GM21576 (cell line): ENCODE data around the gene LHFPL5.

Source experiments
- ATAC-seq: cut with Tn5 transposase; IDR thresholded peaks from one replicate; pipeline ENCODE4 v1.9.1; 2021; ENCODE audit warnings: mild to moderate bottlenecking, moderate library complexity; ENCODE audit not compliant: unreplicated experiment

Gene LHFPL5

DNA sequence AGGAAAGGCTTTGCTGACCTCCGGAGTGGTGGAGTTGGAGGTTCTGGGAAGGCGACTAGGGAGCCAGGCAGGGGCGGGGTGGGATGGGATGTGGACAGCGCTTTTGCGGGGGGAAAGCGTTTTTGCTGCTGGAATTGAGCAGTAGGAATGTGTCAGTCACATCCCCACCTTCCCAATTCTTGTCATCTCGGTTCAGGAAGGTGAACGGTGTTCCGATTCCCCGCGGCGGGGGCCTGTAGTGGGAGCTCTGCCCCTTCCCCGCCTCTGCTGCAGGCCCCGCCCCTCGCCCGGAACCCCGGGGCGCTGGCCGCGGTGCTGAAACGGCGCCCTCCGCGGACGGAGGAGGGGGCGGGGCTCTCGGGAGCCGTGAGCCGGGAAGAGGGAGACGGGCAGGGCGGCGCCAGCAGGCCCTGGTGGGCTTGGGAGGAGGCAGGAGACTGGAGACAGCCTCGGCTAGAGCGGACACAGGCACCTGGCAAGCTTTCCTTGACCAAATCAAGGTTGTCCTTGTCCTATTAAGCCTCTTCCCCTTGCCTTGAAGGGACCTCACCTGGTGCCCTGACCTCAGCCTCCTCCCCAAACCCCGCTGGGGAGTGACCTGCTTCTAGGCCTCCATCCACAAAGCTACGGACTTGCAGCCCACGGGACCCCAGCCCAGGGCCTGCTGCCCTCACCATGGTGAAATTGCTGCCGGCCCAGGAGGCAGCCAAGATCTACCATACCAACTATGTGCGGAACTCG, at the start of gene LHFPL5:
TSS of gene LHFPL5 (plus strand) at position 357 of the 741 bp plus-strand sequence. CDS start at position 676, 319 bp downstream.
- ATAC-seq, result no peak

DNA sequence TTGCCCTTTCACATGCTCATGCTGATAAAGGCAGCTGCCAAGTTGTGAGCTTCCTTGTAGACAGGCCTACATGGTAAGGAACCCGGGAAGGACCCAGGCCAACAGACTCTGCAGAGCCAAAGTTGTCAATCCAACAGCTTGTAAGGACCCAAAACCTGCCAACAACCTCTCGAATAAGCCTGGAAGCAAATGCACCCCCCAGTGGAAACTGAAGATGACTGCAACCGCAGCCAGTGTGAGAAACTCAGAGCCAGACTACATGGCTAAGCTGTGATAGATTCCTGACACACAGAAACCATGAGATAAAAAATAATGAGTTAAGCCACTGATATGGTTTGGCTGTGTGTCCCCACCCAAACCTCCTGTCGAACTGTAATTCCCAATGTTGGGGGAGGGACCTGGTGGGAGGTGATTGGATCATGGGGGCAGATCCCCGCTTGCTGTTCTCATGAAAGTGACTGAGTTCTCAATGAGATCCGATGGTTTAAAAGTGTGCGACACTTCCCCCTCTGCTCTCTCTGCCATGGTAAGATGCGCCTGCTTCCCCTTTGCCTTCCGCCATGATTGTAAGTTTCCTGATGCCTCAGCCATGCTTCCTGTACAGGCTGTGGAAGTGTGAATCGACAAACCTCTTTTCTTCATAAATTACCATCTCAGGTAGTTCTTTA, 47.6 kb upstream of the LHFPL5 start:
- no peak for ATAC-seq

DNA sequence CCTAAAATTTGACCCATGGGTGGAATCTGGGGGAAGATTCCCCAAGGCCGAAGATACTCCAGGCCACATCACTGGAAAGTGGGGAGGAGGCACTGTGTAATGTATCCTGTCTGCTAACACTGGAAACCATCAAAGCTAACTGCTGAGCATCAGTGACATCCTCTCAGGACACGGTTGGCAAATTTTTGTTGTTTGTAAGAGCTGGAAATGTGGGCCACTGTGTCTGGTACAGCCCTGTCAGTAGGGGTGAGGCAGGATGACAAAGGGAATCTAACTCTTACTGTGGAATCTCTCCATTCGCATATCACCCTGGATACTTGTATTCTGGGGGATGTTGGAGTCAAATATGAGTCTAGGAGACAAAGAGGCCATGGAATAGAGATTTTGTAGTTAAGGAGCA, 45.7 kb upstream of the LHFPL5 start:
- ATAC-seq, result no peak

DNA sequence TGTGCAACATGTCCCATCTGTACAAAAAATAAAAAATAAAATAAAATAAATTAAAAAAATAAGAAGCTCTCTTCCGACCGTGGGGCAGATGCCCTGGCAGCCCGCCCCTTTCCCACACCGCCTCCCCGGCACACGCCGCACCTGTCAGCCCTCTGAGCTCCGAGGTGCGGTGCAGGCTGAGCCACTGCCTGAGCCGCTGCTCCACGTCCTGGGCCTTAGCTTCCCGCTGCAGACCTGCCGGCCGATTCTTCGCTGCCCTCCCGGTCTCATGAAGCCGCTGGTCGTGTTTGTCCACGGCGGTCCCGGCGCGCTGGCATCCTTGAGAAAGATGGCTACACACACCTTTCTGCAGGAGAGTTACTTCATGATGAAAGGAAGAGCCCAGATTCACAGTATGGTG, 39.4 kb upstream of the LHFPL5 start:
- ATAC-seq, result no peak

DNA sequence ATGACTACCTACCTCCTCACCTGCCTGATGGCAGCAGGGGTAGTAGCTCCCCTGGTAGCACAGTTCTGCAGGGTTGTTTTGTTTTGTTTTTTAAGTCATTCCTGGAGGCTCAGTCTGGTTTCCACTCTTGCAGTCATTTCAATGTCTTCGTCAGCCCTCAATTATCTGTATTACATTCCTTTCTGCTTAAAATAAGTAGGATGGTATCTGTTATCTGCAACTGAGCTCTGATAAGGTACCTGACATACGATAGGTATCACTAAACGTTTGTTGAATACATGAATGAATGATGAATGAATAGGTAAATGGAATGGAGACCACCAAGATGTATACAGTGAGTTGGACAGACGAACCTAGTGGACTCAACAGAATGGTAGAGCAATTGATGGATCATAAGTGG, 35.9 kb upstream of the LHFPL5 start:
- ATAC-seq, result no peak

DNA sequence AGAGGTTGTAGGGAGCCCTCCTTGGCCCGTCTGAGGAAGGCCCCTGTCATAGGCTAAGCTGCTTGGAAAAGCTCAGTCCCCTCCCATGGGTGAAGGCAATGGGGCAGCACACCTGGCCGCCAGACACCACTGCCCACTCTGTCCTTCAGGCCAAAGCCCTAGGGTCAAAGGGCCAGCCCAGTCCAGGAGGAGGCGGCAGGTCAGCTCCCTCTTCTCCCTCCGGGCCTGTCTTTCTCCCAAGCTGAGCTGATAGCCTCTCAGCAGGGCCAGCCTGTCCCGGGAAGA, 33.9 kb upstream of the LHFPL5 start:
- no peak for ATAC-seq

DNA sequence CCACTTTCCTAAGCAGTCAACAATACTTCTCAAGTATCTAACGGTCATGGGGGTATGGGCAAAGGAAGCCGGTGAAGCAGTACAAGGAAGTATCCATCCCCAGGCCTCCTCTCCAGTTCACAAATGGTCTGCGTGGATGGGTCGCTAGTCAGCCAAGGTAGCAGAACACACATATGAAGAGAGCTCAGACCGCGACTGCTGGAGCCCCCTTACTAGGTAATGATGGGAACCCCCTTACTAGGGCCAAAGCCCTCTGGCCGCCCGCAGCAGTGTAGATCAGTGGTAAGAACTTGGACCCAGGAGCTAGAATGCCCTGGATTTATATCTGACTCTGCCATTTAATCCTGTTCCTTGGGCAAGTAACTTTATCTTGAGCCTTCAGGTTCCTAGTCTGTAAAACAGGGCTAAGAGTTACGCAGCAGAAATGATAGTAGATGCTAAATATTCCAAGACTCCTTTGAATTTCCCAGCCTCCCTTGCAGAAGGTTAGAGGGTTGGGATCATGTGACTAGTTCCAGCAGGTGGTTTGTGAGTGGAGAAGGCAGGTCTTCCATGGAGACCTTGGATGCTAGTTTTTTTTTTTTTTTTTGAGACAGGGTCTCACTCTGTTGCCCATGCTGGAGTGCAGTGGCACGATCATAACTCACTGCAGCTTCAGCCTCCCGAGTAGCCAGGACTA, 30.9 kb upstream of the LHFPL5 start:
- ATAC-seq, result no peak

DNA sequence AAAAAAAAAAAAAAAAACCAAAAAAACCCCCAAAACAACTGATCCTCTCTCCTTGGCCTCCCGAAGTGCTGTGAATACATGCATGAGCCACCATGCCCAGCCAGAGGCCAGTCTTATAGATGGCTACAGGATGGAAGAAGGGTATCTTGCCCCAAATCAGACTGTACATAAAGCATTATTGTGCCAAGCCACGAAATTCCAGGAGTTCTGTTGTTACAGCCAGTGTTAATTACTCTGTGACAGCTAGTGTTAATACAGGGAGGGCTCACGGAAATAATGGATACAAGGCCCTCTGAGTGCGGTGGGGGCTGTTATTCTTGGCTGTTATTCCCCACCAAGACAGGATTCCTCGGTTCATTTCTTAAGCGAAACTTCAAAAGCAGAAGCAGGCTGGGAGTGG, 30.1 kb upstream of the LHFPL5 start:
- no peak for ATAC-seq

DNA sequence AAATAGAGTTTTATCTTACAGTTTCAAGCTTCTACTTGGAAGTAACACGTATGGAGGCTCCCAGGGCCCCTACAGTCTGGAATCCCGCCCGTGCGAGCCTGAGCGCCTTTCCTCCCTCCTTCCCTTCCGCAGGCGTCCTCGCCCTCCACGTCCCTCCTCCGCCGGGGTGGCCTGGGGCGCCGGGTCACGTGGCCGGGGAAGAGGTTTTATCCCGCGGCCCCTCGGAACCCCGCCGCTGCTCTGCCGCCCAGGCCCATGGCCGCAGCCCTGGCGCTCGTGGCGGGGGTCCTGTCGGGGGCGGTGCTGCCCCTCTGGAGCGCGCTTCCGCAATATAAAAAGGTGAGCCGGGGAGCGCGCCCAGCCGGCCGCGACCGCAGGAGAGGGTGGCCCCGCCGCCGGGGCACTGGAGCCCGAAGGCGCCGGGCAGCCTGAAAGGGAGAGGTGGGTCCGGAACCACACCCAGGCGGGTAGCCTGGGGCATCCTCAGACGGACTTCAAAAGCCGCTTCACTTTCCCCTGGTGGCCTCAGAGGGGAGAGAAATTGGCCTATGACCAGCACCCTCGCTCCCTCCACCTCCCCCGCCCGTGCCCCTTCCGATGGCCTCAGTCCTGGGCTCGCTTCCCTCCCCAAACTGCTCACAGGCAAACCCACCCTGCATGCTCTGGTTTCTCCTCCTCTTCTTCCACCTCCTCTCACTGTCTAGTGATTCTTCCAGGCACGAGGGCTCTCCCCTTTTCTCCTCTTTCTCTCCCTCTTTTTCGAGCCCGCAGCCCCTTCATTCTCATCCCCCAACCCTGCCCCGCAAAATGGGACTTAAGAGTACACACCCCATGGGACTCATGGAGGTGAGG, 28.6 kb upstream of the LHFPL5 start, which contains the start of gene CLPSL2:
TSS of gene CLPSL2 (plus strand) at position 235 of the 852 bp plus-strand sequence. CDS start at position 256, 21 bp downstream.
- no peak for ATAC-seq

DNA sequence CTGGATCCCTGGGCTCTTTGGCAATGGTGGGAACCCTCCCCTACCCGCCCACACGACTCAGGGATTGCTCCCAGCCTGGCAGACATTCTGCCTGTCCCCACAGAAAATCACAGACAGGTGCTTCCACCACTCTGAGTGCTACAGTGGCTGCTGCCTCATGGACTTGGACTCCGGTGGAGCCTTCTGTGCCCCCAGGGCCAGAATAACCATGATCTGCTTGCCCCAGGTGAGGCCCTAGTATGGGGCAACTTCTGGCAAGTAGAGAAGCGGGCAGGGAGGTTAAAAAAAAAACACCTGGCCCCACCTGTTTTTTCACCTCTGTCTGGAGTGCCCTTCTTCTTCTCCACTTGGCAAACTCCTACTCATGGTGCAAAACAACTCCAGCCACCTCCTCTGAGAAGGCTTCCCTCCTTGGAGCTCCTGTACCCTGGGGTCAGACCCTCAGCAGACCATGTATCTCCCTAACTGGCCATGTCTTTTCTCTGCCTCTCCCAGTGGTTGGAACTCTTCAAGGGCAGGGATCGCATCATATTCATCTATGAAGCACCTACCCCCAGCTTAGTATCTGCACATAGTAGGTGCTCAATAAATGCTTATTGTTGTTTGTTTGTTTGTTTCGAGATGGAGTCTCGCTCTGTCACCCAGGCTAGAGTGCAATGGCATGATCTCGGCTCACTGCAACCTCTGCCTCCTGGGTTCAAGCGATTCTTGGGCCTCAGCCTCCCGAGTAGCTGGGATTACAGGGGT, 27.6 kb upstream of the LHFPL5 start:
- no peak for ATAC-seq

DNA sequence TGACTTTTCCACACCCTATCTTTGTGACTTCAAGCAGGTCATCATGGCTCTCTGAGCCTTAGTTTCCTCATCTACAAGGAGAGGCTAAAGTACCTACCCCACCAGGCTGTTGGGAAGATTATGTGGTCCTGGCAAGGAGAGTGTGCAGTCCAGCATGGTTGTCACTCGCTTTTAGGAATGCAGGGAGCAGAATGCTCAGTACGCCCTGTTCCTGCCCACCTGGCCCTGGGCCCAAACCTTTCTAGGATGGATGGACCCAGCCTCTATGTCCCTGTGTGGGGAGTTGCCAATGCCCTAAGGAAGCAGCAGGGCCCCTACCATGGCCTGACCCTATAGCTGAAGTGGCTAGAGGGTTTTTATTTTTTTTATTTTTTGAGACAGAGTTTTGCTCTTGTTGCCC, 26.7 kb upstream of the LHFPL5 start:
- no peak for ATAC-seq

DNA sequence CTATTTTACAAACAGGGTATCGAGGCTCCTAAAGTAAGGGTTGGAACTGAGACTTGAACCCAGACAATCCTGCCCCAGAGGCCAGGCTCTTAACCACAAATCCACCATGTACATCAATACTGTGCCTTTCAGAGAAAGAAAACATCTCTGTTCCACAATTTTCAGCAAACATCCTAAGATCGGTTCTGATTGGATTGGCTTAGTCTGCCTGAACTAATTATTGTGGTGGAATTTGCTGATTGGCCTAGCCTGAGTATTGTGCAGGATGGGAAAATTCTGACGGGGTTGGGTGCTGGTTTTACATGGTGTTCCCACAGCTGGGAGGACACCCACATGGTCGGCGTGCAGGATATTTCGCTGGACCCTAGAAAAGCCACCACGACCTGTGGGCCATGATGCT, 24.4 kb upstream of the LHFPL5 start, which contains the start of gene CLPSL1:
TSS of gene CLPSL1 (plus strand) at position 301 of the 400 bp plus-strand sequence. CDS start at position 393, 92 bp downstream.
- ATAC-seq, result no peak

DNA sequence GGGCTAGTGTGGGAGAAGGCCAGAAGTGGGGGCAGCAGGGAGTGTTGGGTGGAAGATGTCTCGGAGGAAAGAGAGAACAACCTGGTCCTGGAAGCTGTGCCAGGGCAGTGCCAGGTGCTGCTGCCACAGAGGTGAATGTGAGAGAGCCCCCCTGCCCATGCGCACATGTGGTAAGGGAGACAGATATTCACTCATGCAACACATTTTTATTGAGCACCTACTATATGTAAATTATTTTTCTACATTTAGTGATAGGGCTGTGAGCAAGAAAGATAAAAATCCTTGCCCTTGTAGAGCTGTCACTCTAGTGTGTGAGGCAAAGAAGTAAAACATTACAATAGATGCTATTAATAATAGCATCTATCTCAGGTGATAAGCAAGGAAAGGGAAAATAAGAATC, 23.9 kb upstream of the LHFPL5 start:
- ATAC-seq, result no peak

DNA sequence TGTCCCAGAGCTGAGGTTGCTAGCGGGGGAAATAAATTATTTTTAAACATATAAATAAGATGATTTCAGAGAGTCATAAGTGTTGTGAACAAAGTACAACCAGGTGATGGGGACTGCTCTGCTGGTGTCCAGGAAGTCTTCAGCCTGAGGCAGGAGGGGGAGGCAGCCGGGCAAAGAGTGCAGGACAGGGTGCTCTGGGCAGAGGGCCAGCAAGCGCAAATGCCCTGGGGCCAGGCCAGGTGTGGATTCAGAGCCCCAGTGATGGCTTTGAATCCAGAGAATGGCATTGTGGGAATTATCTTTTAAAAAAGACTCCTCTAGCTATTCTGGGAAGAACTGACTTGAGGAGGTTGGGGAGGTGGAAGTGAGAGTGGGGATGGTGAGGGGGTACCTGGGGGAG, 22.7 kb upstream of the LHFPL5 start:
- ATAC-seq, result no peak

DNA sequence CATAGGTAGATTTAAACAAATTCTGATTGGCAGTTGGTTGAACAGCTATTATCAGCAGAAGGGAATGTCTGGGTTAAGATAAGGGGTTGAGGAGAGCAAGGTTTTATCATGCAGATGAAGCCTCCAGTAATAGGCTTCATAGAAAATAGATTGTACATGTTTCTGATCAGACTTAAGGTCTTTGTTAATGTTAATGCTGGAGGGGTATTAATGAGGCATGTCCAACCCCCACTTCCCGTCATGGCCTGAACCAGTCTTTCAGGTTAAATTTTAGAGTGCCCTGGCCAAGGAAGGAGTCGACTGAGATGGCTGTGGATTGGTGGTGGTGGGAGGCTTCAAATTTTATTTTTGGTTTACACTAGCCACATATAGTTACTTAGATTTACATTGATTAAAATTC, 21.0 kb upstream of the LHFPL5 start:
- ATAC-seq, result no peak

DNA sequence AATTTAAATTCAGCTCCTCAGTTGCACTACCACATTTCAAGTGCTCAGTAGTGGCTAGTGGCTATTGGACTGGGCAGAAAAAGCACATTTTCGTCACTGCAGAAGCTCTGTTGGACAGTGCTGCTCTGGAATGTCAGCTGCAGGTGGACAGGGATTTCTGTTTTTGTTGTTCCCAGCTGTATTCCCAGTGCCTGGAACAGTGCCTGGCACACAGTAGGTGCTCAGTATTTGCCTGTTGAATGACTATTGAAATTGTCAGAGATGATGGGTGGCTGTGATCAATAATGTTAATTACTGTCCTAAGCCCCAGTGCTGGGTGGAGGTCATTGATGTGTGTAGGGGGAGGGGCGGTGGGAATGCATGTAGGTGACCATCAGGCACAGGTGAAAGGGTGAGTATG, 18.9 kb upstream of the LHFPL5 start:
- no peak for ATAC-seq

DNA sequence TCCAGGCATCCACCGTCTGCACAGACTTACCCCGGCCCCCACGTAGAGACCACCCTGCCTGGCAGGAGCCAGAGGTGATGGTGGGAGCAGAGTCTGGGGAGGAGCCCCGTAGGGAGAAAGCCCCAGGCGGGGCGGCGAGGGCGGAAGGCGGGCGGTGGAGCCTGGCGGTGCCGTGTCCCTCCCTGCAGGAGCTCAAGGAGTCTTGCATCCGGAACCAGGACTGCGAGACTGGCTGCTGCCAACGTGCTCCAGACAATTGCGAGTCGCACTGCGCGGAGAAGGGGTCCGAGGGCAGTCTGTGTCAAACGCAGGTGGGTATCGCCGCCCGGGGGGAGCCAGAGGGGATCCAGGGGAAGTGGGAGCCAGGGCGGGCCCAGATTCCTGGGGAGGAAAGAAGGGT, 18.3 kb upstream of the LHFPL5 start:
- ATAC-seq, result no peak

DNA sequence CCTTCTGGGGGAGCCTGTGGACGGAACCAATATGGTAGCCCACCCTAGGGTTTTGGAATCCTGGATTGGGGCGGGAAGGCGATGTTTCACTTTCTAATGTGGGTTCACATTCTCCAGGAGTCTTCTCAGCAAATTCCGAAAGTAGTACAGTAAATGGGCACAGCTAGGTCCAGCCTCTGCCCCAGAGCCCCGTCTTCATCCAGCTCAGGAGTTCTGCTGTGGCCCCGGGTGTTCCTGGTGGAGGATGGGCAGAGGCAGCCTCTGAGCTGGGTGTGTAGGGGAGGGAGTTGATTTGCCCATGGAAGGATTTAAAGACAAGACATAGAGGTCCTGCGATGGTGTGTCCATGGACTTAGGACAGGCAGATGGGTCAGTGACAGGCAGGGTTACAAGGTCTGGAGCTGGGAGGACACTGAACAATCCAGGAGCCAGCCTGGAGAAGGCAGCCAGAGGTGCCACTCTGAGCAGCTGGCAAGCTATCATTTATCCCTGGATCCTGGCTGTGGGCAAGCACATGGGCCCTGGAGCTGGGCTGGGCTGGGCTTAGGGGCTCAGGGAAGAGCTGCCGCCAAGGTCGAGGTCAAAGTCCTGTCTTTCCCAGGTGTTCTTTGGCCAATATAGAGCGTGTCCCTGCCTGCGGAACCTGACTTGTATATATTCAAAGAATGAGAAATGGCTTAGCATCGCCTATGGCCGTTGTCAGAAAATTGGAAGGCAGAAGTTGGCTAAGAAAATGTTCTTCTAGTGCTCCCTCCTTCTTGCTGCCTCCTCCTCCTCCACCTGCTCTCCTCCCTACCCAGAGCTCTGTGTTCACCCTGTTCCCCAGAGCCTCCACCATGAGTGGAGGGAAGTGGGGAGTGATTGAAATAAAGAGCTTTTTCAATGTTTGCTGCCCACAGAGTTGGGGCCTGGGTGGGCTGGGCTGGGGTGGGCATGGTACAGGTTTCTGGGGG, 17.6 kb upstream of the LHFPL5 start:
- no peak for ATAC-seq

DNA sequence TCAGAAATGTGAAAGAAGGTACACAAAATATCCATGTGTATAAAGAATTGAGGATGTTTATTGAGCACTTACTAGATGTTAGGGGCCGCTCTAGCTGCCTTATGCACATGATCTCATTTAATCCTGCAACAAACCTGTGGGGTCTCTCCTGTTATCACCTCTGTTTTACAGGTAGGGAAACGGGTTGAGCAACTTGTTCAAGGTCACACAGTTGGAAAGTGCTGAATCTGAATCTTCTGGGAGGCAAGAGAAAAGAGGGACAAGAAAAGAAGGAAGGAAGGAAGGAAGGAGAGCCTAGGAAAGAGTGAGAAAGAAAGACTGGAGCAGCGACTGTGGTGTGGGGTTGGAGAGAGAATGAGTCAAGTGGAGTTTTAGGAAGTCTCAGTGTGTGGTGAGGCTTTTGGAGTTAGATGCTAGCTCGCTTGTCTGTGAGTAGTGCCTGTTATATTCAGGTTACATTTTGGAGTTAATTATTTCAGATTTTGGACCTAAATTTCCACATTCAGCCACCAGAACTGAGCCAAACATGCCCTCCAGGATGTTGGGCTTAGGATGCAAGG, 16.6 kb upstream of the LHFPL5 start:
- ATAC-seq, result no peak
